Lung (tissue), 12 donors: ENCODE measurements around the gene PLA2G2C. TPM values are rescaled to one million over a fixed set of nuclear protein-coding genes. Genes with fewer than 3 reads are reported as not detected.

ENCODE experiments used
- ATAC-seq: fragments of 200-7000 bp; cut with Tn5 transposase; one replicate; pipeline ENCODE4 v1.9.1; 2020; ENCODE audit warnings: moderate number of reproducible peaks; ENCODE audit not compliant: insufficient read depth, low FRiP score
- DNase-seq, 3 donors: peaks; one replicate each; pipeline ENCODE4 v3.0.0-alpha.2; 2013 to 2017
- H3K27ac ChIP-seq, 2 donors: one replicate each; pipeline ENCODE4 v1.5.1; 2013; ENCODE audit warnings: mild to moderate bottlenecking in 2 of 2, moderate library complexity in 2 of 2, control low read depth in 1 of 2, inconsistent platforms in 1 of 2, low read depth in 1 of 2, low read length in 1 of 2
- H3K27me3 ChIP-seq, 3 donors: one replicate each; pipeline ENCODE4 v1.5.1; 2013; ENCODE audit warnings: low read length in 2 of 3; ENCODE audit not compliant: control insufficient read depth in 3 of 3, insufficient read depth in 3 of 3
- H3K36me3 ChIP-seq, 4 donors: one replicate each; pipeline ENCODE4 v1.5.1; 2013; ENCODE audit warnings: low read length in 4 of 4, mild to moderate bottlenecking in 1 of 4, moderate library complexity in 1 of 4; ENCODE audit not compliant: control insufficient read depth in 4 of 4, insufficient read depth in 4 of 4
- H3K4me1 ChIP-seq, 5 donors: one replicate each; pipeline ENCODE4 v1.5.1; 2013; ENCODE audit warnings: low read length in 5 of 5, mild to moderate bottlenecking in 2 of 5, moderate library complexity in 1 of 5; ENCODE audit not compliant: control insufficient read depth in 5 of 5, insufficient read depth in 5 of 5
- H3K4me3 ChIP-seq: one replicate; pipeline ENCODE4 v1.5.1; 2013; ENCODE audit warnings: mild to moderate bottlenecking, control low read depth, moderate library complexity
- H3K9ac ChIP-seq, 2 donors: one replicate each; pipeline ENCODE4 v1.5.1; 2013; ENCODE audit warnings: low read length in 2 of 2, control low read depth in 1 of 2; ENCODE audit not compliant: insufficient read depth in 1 of 2
- H3K9me3 ChIP-seq, 4 donors: one replicate each; pipeline ENCODE4 v1.5.1; 2013; ENCODE audit warnings: low read length in 3 of 4, mild to moderate bottlenecking in 1 of 4, moderate library complexity in 1 of 4; ENCODE audit not compliant: control insufficient read depth in 4 of 4, insufficient read depth in 3 of 4
- CTCF ChIP-seq: IDR thresholded peaks from 2 replicates; pipeline ENCODE4 v1.5.1; 2012; ENCODE audit warnings: mild to moderate bottlenecking; ENCODE audit errors: control extremely low read depth, extremely low read depth
- WGBS, 2 donors: extraction: QIAGEN DNeasy Blood & Tissue Kit; methylation state at CpG; one replicate each; pipeline ENCODE4 v1.1.7; 2013; 5-methylcytosine and 5-hydroxymethylcytosine counted together
- polyA plus RNA-seq, 2 donors: library from polyadenylated mRNA; stranded (reverse); fragments of 200-250 nt; gene quantifications; one replicate each; pipeline ENCODE4 v1.2.1, GENCODE V29; 2013
- total RNA-seq, 2 donors: library from RNA; depleted of rRNA in 1 of 2; stranded (reverse); fragments of >200 nt in 1 of 2; gene quantifications; one replicate each; pipeline ENCODE4 v1.2.1, GENCODE V29; 2014 to 2021
- donor health status: control.
- donor health status: control.
- donor health status: Bipolar disorder and iron deficiency.
- donor health status: healthy.
- donor health status: DM: yes; HTN: yes; CAD: no.

PLA2G2C gene
- total and polyA plus RNA-seq, 4 donors = 0.09 TPM; not detected in 3

- no peak for DNase-seq
- H3K4me3 ChIP-seq = no peak overlapping the region
- peaks cover 0 to 9% (median 0%) of the 10 kb centered on the region in 4 donors for H3K9me3 ChIP-seq
- H3K4me1 ChIP-seq = peaks cover 0 to 9% (median 0%) of the 10 kb centered on the region in 5 donors
- TF ChIP-seq CTCF = no peak
- ATAC-seq = no peak
- peaks cover 0 to 10% (median 0%) of the 10 kb centered on the region in 3 donors for H3K27me3 ChIP-seq
- no peak overlapping the region for H3K9ac ChIP-seq
- WGBS, 2 donors = 84 to 89% methylated on average over 9 of the region's 9 CpGs
- no peaks in the 10 kb centered on the region for H3K36me3 ChIP-seq
- H3K27ac ChIP-seq = no peak overlapping the region
These were observed 17.5 kb downstream of the PLA2G2C start for GRCh38 chr1:20168564-20169491.

GRCh38 chr1:20167126-20167525, 19.2 kb downstream of the PLA2G2C start:
- no peak for ATAC-seq
- 83 to 88% methylated on average over 8 of the region's 8 CpGs for WGBS, 2 donors
- TF ChIP-seq CTCF = no peak
- Histone ChIP-seq H3K9ac (no peak overlapping the region), H3K4me3 (no peak overlapping the region), H3K4me1 (peaks cover 0 to 9% (median 0%) of the 10 kb centered on the region in 5 donors), H3K36me3 (no peaks in the 10 kb centered on the region), H3K27ac (no peak overlapping the region), H3K9me3 (peaks cover 0 to 20% (median 0%) of the 10 kb centered on the region in 4 donors), H3K27me3 (peaks cover 0 to 10% (median 0%) of the 10 kb centered on the region in 3 donors)
- DNase-seq = no peak

- peaks cover 0 to 25% (median 2%) of the 10 kb centered on the region in 4 donors for H3K9me3 ChIP-seq
- DNase-seq (no peak), ATAC-seq (no peak)
- no peak for TF ChIP-seq CTCF
- no peak overlapping the region for H3K27ac ChIP-seq
- no peaks in the 10 kb centered on the region for H3K36me3 ChIP-seq
- no peak overlapping the region for H3K9ac ChIP-seq
- H3K4me1 ChIP-seq = peaks cover 0 to 5% (median 0%) of the 10 kb centered on the region in 5 donors
- WGBS, 2 donors = 56 to 71% methylated on average over 16 to 17 of the region's 17 CpGs
- H3K27me3 ChIP-seq = peaks cover 0 to 10% (median 0%) of the 10 kb centered on the region in 3 donors
- no peak overlapping the region for H3K4me3 ChIP-seq
These were observed 20.3 kb downstream of the PLA2G2C start for GRCh38 chr1:20166051-20166450.
